Stimulated activated CD4-positive, alpha-beta T cell treated with anti-CD3 and anti-CD28 coated beads, TNF-alpha, amount 100 ng/mL, for 48 hours (primary cell): Measurements from ENCODE around the gene CCR9.

ENCODE experiments used
- DNase-seq, 3 donors: peaks; one replicate each; pipeline ENCODE4 v3.0.0-alpha.2; 2020; ENCODE audit warnings: low read depth in 3 of 3

Gene CCR9

DNA sequence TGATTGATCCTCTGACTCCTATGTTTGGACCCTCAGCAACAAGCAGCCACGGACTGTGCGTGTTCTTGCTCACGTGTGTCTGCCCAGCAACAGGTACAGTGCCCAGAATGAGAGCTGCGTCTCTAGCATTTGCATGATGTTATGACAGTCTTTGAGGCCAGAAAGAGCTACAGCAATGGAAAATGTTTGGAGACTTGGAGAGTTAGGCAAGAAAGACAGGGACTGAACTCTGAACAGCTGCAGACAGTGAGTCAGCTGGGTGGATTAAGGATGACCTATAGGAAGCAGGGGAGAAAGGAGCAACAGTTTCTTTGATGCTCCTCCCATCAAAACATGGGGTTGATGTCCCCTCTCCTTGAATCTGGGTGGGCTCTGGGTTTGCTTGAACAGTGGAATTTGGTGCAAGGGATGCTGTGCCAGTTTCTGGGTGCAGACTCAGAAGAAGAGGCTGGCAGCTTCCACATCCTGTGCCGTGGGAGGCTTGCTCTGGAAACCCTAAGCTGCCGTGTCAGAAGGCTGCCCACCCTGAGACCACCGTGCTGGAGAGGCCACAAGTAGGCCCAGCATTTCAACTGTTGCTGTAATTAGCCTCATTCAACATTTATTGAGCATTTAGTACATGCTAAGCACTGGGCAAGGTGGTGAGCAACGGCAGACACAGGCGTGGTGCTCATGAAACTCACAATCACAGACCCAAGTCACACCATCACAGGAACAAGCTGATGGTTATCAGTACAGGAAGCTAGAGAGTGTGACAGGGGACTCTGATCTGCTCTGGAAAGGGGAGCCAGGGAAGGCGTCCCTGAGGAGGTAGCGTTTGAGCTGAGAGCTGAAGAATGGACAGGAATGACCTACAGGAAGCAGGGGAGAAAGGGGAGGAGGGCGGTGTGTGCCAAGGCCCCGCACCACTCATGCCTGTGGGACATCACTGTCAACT, 21.7 kb downstream of the CCR9 start:
- no peak for DNase-seq

GRCh38 chr3:45908761-45909160, 22.4 kb downstream of the CCR9 start:
- DNase-seq: no peak

DNA sequence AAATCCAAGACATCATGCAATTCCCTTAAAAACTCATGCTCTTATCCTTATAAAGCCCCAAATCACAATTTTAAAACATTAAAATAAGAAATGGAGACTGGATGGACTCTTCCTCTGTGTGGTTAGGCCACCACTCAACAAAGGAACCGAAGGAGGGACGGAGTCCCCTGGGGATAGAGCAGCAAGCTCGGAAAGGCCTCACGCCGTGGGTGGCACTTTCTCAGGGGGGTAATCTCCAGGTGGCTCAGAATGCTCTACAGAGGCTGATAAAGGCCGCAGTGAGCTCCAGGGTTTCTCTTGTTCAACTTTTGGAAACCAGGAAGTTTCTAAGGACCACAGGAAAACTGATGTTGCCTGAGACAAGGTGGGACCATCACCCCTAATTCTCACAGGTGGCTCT, 23.2 kb downstream of the CCR9 start:
- DNase-seq: no peak

GRCh38 chr3:45910892-45911291, 24.5 kb downstream of the CCR9 start:
- no peak for DNase-seq

DNA sequence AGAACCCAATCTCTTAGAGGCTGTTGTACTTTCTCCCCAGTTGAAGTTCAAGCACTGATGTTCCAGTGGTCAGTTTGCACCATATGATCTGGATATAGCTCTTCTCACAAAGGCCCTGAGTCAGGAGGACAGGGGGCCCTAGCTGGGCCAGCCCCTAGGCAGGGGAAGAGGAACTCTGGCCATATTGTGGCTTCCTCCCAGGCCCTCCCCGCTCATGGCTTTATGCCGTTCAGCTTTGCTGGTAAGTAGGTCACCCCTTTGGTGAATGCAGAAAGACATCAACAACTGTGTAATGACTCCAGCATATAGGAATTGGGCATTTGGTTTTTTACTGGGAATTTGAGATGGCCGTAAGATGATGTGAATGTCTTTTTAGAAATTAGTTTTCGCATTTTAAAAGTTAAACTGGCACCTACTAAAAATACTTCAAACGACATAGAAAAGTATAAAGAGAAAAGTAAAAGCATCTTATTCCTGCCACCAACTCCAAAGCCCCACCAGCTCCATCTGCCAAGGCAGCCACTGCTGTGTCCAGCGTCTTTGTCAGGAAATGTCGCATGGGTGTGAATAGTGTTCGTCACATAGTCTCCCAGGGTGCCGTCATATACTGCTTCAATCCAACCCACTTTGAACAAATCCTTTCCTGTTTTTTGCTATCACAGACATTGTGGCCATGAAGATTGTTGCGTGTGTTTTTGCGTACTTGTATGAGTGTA, 25.3 kb downstream of the CCR9 start:
- DNase-seq: no peak

- DNase-seq: no peak
Observed at GRCh38 chr3:45912435-45912834, 26.1 kb downstream of the CCR9 start.

DNA sequence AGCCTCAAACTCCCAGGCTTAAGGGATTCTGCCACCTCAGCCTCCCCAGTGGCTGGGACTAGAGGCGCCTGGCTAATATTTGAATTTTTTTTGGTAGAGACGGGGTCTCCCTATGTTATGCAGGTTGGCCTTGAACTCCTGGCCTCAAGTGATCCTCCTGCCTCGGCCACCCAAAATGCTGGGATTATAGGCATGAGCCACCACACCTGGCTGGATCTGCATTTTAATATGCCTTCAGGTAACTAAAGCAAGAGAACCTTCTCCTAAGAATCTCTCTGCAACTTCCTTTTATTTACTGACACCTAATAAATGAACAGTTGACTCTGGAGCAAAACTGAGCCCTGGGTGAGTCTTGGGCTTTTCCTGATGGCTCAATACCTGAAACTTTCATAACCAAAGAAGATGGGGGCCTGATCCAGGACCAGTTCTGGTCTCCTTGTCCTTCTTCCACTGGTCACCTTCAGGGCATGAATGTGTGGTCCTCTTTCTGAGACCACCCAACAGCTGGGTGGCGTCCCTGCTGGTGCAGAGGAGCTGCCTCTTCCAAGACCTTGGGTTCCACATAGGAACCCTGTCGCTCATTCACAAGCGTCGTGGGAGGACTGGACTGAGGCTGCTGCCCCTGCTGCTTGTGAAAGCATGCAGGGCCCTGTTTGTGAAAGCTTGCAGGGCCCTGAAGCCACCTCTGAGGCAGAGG, 28.2 kb downstream of the CCR9 start:
- no peak for DNase-seq

GRCh38 chr3:45915059-45915439, 28.7 kb downstream of the CCR9 start:
- no peak for DNase-seq

GRCh38 chr3:45915518-45916231, 29.3 kb downstream of the CCR9 start:
- DNase-seq: peak; percentile 64 to 78 (median 72)

GRCh38 chr3:45917146-45917898, 31.0 kb downstream of the CCR9 start:
- no peak for DNase-seq

DNA sequence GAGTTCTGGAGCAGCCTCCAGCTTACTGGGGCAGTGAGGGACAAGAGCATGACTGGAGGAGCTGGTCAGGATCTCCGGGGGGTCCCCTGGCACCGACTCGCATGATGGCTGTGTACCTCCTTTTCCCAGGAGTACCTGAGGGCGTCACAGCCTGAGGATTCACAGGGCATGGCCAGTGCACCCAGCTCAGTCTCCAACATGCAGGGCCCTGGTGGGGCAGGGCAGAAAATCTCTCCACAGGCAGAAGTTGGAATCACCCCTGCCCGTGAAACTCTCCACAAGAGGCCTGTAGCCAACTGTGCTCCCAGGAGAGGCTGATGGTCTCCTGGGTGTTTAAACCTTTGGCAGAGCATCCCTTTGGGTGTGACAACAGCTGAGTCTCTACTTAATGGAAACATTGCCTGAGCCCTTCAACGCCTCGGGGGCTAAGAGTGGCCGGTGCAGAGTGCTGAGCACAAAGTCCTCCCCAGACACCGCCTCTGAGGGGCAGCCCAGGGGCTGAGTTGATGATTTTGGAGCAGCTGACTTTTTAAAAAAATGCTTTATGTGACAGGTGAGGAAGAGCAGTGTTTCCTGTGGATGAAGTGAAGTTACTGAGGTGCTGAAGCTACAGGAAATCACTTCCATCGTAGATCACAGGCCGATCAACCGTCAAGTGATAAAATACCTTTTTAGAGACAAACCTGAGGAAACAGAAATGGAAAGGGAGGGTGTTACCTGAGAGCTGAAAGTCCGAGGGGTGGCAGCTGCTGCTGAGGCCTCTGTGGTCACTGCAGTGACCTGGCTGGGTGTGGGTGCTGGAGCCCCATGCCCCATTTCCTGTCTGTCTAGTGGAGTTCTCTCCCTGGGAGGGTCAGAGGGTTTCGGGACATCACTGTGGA, 35.1 kb downstream of the CCR9 start:
- DNase-seq: no peak

GRCh38 chr3:45922039-45922326, 35.6 kb downstream of the CCR9 start:
- DNase-seq: no peak

DNA sequence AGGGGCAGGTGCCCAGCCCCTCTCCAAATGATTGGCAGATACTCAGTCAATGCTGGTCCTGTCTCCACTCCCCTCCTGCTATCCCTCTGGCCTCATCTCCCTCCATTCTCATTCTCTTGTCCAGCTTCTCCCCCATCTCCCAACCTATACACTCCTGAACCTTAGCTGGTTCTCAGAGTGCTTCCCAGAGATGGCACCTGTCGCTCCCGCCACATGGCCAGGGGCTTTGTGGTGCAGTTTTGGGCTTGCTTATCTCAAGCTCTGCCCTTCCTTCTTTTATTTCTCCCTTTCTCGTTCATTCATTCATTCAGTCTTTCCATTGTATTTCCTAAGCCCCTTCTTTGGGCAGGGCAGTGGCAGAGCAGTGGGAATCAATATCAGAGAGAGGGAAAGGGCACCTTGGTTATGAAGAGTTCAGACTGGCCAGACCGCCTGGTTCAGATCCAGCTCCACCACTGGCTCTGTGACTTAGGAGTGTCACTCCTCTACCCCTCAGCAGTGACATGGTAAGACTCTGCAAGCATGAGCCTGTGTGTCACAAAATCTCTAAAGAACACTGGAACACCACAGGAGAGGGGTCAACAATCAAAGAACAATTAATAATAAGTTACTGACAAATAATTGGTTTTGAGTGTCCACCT, 36.7 kb downstream of the CCR9 start:
- DNase-seq: no peak

DNA sequence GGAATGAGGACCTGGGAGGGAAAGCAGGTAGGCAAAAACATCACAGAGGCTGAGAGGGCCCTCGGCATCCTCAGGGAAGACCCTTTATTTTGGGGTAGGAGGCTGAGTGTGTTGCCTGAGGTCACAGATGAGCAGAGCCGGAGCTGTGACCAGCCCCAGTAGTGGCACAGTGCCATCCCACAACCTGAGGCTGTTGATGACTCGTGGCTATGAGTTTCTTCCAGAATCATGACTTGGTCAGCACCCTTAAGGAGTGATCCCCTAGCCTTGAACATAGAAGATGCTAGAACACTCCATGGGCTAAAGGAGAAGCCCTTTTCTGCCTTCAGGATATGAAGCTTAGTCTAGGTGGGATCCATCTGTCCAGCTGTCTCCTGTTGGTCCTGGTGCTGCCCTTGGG, 37.4 kb downstream of the CCR9 start:
- DNase-seq: no peak

GRCh38 chr3:45927881-45928280, 41.5 kb downstream of the CCR9 start:
- no peak for DNase-seq

- DNase-seq: peak; percentile 31 to 53 (median 48)
Observed at GRCh38 chr3:45929042-45929679, 42.8 kb downstream of the CCR9 start.

- DNase-seq: no peak
Observed at GRCh38 chr3:45931496-45931895, 45.2 kb downstream of the CCR9 start.

GRCh38 chr3:45932112-45932511, 45.8 kb downstream of the CCR9 start:
- no peak for DNase-seq

GRCh38 chr3:45933591-45933990, 47.2 kb downstream of the CCR9 start:
- DNase-seq: no peak
